Keratinocyte (primary cell): ENCODE measurements around the gene CREM. TPM values are rescaled to one million over a fixed set of nuclear protein-coding genes. Genes with fewer than 3 reads are reported as not detected.

Experiments used
- DNase-seq: peaks from one replicate; pipeline ENCODE4 v3.0.0-alpha.2; 2011; ENCODE audit warnings: low read depth, missing footprints, low spot score
- FAIRE-seq: peaks from 2 replicates; lab custom pipeline; 2011; peaks lifted over from hg19 to GRCh38; lab: Jason Lieb, UNC
- H2AFZ ChIP-seq: 2 replicates; pipeline ENCODE4 v1.6.0; 2012; ENCODE audit warnings: low read length, control low read depth, inconsistent platforms; ENCODE audit not compliant: control insufficient read depth
- H3K27ac ChIP-seq: 2 replicates; pipeline ENCODE4 v1.5.1; 2011; ENCODE audit warnings: low read length; ENCODE audit not compliant: control insufficient read depth, insufficient read depth
- H3K27me3 ChIP-seq: 3 replicates; pipeline ENCODE4 v1.6.0; 2011; ENCODE audit warnings: low read length; ENCODE audit not compliant: control insufficient read depth, insufficient read depth; ENCODE audit errors: extremely low read depth
- H3K36me3 ChIP-seq, 2 experiments: 2 replicates in 1 of 2; 3 replicates in 1 of 2; pipeline ENCODE4 v1.5.1; 2011; ENCODE audit warnings: low read length in 2 of 2, mild to moderate bottlenecking in 1 of 2; ENCODE audit not compliant: control insufficient read depth in 2 of 2, insufficient read depth in 2 of 2; ENCODE audit errors: extremely low read depth in 1 of 2
- H3K4me1 ChIP-seq: 3 replicates; pipeline ENCODE4 v1.5.1; 2011; ENCODE audit warnings: low read length; ENCODE audit not compliant: control insufficient read depth, insufficient read depth; ENCODE audit errors: extremely low read depth
- H3K4me2 ChIP-seq: 3 replicates; pipeline ENCODE4 v1.6.0; 2011; ENCODE audit warnings: low read depth, low read length; ENCODE audit not compliant: control insufficient read depth, insufficient read depth; ENCODE audit errors: extremely low read depth
- H3K4me3 ChIP-seq, 3 experiments: fragments of 200-600 bp in 1 of 3; sonication (generic) in 1 of 3; 2 replicates in 2 of 3; 3 replicates in 1 of 3; pipeline ENCODE4 v1.5.1; 2011 to 2016; ENCODE audit warnings: low read length in 3 of 3, mild to moderate bottlenecking in 3 of 3, control low read depth in 2 of 3, inconsistent platforms in 1 of 3, low read depth in 1 of 3, mixed read lengths in 1 of 3, mixed run types in 1 of 3, moderate library complexity in 1 of 3; ENCODE audit not compliant: control insufficient read depth in 2 of 3, insufficient read depth in 2 of 3; ENCODE audit errors: extremely low read depth in 1 of 3
- H3K79me2 ChIP-seq: 2 replicates; pipeline ENCODE4 v1.6.0; 2012; ENCODE audit warnings: low read length; ENCODE audit not compliant: control insufficient read depth, insufficient read depth
- H3K9ac ChIP-seq: 3 replicates; pipeline ENCODE4 v1.6.0; 2011; ENCODE audit warnings: low read length; ENCODE audit not compliant: control insufficient read depth, insufficient read depth; ENCODE audit errors: extremely low read depth
- H3K9me1 ChIP-seq: 3 replicates; pipeline ENCODE4 v1.6.0; 2011; ENCODE audit warnings: low read length; ENCODE audit not compliant: control insufficient read depth, insufficient read depth; ENCODE audit errors: extremely low read depth
- H3K9me3 ChIP-seq: 2 replicates; pipeline ENCODE4 v1.5.1; 2012; ENCODE audit warnings: low read depth, low read length; ENCODE audit not compliant: control insufficient read depth
- H4K20me1 ChIP-seq: 3 replicates; pipeline ENCODE4 v1.6.0; 2011; ENCODE audit warnings: low read length; ENCODE audit not compliant: control insufficient read depth, insufficient read depth; ENCODE audit errors: extremely low read depth
- EZH2 ChIP-seq: IDR thresholded peaks from one replicate; pipeline ENCODE4 v1.6.1; 2012; ENCODE audit warnings: inconsistent platforms, mild to moderate bottlenecking, low read length, moderate library complexity
- dilution Hi-C: fragments of 300-500 bp; cut with MboI; formaldehyde crosslinking; loops from one replicate; pipeline ENCODE4 v1.7.0; 2020; ENCODE audit warnings: low sequenced_read_pairs; ENCODE audit not compliant: extremely low pct_ligation_motif_present
- polyA plus RNA-seq, 5 experiments: library from polyadenylated mRNA; depleted of rRNA in 3 of 5; stranded (reverse) in 3 of 5; stranded (forward) in 1 of 5; unstranded in 1 of 5; fragments of >200 nt; gene quantifications; 1 replicate in 1 of 5; 2 replicates in 3 of 5; 3 replicates in 1 of 5; pipeline versions ENCODE4 v1.2.1 to v1.2.3, GENCODE V29; 2011 to 2012; ENCODE audit warnings: missing spikeins in 2 of 5, low read depth in 1 of 5, low replicate concordance in 1 of 5
- TF ChIP-seq, protein P1 (sequence below), 3 experiments: IDR thresholded peaks in 1 of 3; conservative IDR thresholded peaks in 1 of 3; optimal IDR thresholded peaks in 1 of 3; 2 replicates in 2 of 3; 3 replicates in 1 of 3; pipeline versions ENCODE3 to v1.5.1; 2011; ENCODE audit warnings: low read length in 3 of 3, mild to moderate bottlenecking in 3 of 3, moderate library complexity in 2 of 3, control low read depth in 1 of 3, inconsistent platforms in 1 of 3; ENCODE audit not compliant: insufficient read depth in 2 of 3; ENCODE audit errors: extremely low read depth in 1 of 3

The CREM gene
- polyA plus RNA-seq, 1 donor (not counting 4 experiments of a cell fraction or from before 2014, with no cell fraction given), result 23.3 TPM

DNA sequence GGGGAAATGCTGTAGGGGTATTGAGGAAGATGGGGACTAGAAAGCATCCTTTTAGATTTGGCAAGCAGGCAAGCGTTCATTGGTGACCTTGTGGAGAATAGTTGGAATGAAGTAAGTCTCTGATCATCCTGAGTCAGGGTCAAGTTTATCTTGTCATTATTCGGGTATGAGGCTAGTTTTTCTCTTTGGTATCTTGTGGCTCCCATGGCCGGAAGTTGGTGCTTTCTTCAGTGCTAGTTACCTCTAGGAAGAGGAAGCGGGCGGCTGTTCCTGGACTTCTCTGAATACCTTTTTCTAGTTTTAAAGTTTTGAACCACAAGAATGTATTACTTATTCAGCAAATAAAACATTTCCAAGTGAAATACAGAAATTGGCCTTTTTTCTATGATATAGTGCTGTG, 9.2 kb downstream of the CREM start:
- DNase-seq (no peak), FAIRE-seq (no peak)
- H4K20me1 ChIP-seq, result no peaks in the 10 kb centered on the region
- no peaks in the 10 kb centered on the region for H3K36me3 ChIP-seq
- H3K27me3 ChIP-seq, result no peaks in the 10 kb centered on the region
- no peaks in the 10 kb centered on the region for H3K9me3 ChIP-seq
- dilution Hi-C loops, result no loop called here
- no peak overlapping the region for H3K9ac ChIP-seq
- H3K4me2 ChIP-seq, result no peak overlapping the region
- no peaks in the 10 kb centered on the region for H3K4me1 ChIP-seq
- no peak overlapping the region for H3K27ac ChIP-seq
- H2AFZ ChIP-seq, result no peak overlapping the region
- H3K9me1 ChIP-seq, result no peaks in the 10 kb centered on the region
- H3K4me3 ChIP-seq, result no peak overlapping the region
- no peaks in the 10 kb centered on the region for H3K79me2 ChIP-seq
- TF ChIP-seq EZH2, result no peak
- TF ChIP-seq, protein P1, sequence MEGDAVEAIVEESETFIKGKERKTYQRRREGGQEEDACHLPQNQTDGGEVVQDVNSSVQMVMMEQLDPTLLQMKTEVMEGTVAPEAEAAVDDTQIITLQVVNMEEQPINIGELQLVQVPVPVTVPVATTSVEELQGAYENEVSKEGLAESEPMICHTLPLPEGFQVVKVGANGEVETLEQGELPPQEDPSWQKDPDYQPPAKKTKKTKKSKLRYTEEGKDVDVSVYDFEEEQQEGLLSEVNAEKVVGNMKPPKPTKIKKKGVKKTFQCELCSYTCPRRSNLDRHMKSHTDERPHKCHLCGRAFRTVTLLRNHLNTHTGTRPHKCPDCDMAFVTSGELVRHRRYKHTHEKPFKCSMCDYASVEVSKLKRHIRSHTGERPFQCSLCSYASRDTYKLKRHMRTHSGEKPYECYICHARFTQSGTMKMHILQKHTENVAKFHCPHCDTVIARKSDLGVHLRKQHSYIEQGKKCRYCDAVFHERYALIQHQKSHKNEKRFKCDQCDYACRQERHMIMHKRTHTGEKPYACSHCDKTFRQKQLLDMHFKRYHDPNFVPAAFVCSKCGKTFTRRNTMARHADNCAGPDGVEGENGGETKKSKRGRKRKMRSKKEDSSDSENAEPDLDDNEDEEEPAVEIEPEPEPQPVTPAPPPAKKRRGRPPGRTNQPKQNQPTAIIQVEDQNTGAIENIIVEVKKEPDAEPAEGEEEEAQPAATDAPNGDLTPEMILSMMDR (optimal IDR thresholded peaks at IDR 0.05 in 1 of 3, IDR thresholded peaks at IDR 0.05 in 1 of 3, conservative IDR thresholded peaks at IDR 0.05 in 1 of 3; ENCODE audit: extremely low read depth in 1 of 3, insufficient read depth in 2 of 3, low read length in 3 of 3), result no peak

DNA sequence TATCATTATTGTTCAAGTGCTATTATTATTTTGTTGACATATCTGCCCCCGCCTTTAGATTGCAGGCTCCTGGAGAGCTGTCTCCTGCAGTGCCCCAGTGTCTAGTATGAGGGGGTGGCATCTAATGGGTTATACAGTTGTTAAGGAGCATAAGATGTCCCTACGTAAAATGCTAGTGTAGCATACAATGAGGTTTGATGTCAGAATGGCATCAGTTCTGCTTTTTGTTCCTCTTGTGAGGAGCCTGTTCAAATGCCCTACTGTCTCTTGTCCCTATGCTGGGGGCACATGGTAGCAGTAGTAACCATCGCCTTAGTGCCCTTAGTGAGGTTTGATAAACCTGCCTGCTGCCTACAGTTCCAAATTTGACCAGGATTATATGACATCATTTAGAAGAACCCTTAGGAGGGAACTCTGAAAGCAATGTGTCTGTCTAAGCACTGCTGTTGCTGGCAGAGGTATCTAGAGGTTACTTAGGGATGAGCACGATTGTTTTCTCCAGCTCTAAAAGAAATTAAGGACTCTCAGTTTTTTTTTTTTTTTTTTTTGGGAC, 9.7 kb downstream of the CREM start:
- Histone ChIP-seq H3K36me3 (no peaks in the 10 kb centered on the region), H3K4me3 (no peak overlapping the region), H4K20me1 (no peaks in the 10 kb centered on the region), H3K27me3 (no peaks in the 10 kb centered on the region), H3K4me1 (no peaks in the 10 kb centered on the region), H3K4me2 (no peak overlapping the region), H3K9me3 (no peaks in the 10 kb centered on the region), H3K79me2 (no peaks in the 10 kb centered on the region), H3K9ac (no peak overlapping the region), H3K9me1 (no peaks in the 10 kb centered on the region), H2AFZ (no peak overlapping the region), H3K27ac (no peak overlapping the region)
- dilution Hi-C loops, result no loop called here
- FAIRE-seq (no peak), DNase-seq (no peak)
- no peak for TF ChIP-seq EZH2
- TF ChIP-seq, protein P1 (optimal IDR thresholded peaks at IDR 0.05 in 1 of 3, IDR thresholded peaks at IDR 0.05 in 1 of 3, conservative IDR thresholded peaks at IDR 0.05 in 1 of 3; ENCODE audit: extremely low read depth in 1 of 3, insufficient read depth in 2 of 3, low read length in 3 of 3), result no peak
